Calu3 (cell line): ENCODE measurements around the gene CHMP4A. TPM values are rescaled to one million over a fixed set of nuclear protein-coding genes. Genes with fewer than 3 reads are reported as not detected.
"Not testable (repeated sequence)": the region's sequence is repeated elsewhere in the genome, so short reads cannot be mapped to it uniquely, and the experiment has no call there.

ENCODE experiments used
- BruUV-seq: library from RNA; stranded (reverse); fragments of 400-500 nt; replicated peaks from 2 replicates; lab custom pipeline; 2021; lab: Mats Ljungman, UMichigan
- CTCF ChIA-PET: fragments of 300-600 bp; sonication (Branson Sonifier 250); formaldehyde crosslinking; loops from one replicate; lab custom pipeline; 2022; ENCODE audit warnings: antibody characterized with exemption; lab: Charles Lee
- DNase-seq: peaks from one replicate; pipeline ENCODE4 v3.0.0; 2022
- H3K27ac Mint-ChIP-seq: one replicate; pipeline ENCODE4 v1.8.0; 2022; ENCODE audit warnings: mixed read lengths; ENCODE audit not compliant: unreplicated experiment
- H3K27me3 Mint-ChIP-seq: one replicate; pipeline ENCODE4 v1.8.0; 2022; ENCODE audit warnings: mixed read lengths; ENCODE audit not compliant: unreplicated experiment
- H3K36me3 Mint-ChIP-seq: one replicate; pipeline ENCODE4 v1.8.0; 2022; ENCODE audit warnings: mild to moderate bottlenecking, moderate library complexity, mixed read lengths; ENCODE audit not compliant: insufficient read depth, unreplicated experiment
- H3K4me1 Mint-ChIP-seq: one replicate; pipeline ENCODE4 v1.8.0; 2022; ENCODE audit warnings: mild to moderate bottlenecking, low read depth, mixed read lengths; ENCODE audit not compliant: unreplicated experiment
- H3K4me3 Mint-ChIP-seq: one replicate; pipeline ENCODE4 v1.8.0; 2022; ENCODE audit warnings: mild to moderate bottlenecking, low read depth, moderate library complexity, mixed read lengths; ENCODE audit not compliant: unreplicated experiment
- H3K9me3 Mint-ChIP-seq: one replicate; pipeline ENCODE4 v1.8.0; 2022; ENCODE audit warnings: low read depth, mixed read lengths; ENCODE audit not compliant: unreplicated experiment
- intact Hi-C: fragments of 100-400 bp; cut with micrococcal nuclease; formaldehyde crosslinking; loops from one replicate; pipeline ENCODE4 v1.10.0; 2022; ENCODE audit not compliant: unreplicated experiment
- total RNA-seq: library from RNA; stranded (reverse); gene quantifications from 2 replicates; pipeline ENCODE4 v1.2.3, GENCODE V29; 2022
- TF ChIP-seq, protein P1 (sequence below): fragments of 200-600 bp; IDR thresholded peaks from one replicate; pipeline ENCODE4 v1.8.0; 2022; ENCODE audit warnings: antibody characterized with exemption; ENCODE audit not compliant: unreplicated experiment

CHMP4A gene
- total RNA-seq, 1 experiment from 2014 or later, result 53.2 TPM

DNA sequence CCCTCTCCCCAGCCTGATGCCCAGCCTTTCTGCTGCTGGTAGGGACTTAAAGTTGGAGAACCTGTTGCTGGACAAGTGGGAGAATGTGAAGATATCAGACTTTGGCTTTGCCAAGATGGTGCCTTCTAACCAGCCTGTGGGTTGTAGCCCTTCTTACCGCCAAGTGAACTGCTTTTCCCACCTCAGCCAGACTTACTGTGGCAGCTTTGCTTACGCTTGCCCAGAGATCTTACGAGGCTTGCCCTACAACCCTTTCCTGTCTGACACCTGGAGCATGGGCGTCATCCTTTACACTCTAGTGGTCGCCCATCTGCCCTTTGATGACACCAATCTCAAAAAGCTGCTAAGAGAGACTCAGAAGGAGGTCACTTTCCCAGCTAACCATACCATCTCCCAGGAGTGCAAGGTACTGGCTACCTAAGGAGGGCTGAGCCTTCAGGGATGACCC, 6.2 kb downstream of the CHMP4A start:
- H3K36me3 Mint-ChIP-seq, result peaks cover 62% of the 10 kb centered on the region

DNA sequence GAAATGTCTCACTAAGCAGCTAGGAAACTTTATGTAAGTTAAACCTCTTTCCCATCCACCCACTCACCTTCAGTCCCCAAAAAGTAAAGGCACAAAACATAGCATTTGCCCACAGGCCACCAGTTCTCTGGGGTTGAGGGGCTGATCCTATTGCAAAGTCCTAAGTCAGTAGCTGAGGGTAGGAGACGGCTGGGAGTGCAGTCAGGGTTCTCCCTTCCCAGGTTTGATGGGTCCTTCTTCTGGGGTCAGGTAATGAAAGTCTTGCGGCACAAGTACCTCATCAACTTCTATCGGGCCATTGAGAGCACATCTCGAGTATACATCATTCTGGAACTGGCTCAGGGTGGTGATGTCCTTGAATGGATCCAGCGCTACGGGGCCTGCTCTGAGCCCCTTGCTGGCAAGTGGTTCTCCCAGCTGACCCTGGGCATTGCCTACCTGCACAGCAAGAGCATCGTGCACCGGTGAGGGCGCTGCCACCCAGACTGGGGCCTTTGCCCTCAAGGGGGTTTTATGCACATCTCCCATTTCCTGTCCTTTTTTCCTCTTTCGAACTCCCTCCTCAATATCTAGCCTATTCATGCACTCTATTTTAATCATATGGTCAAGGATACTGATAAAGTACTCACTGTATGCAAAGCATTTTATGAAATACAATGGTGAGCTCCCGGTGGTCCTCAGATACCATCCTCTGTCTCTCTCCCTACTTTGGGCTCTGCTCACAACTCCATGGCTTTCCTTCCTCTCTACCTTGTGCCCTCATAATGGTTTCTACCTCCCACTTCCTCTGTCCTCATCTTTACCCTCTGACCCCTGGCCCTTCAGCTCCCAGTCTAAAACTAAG, 6.8 kb downstream of the CHMP4A start:
- Mint-ChIP-seq H3K4me1 (no peaks in the 10 kb centered on the region), H3K27me3 (no peaks in the 10 kb centered on the region), H3K4me3 (no peak overlapping the region), H3K27ac (no peak overlapping the region), H3K36me3 (peaks cover 63% of the 10 kb centered on the region), H3K9me3 (peaks cover 5% of the 10 kb centered on the region)
- TF ChIP-seq, protein P1, sequence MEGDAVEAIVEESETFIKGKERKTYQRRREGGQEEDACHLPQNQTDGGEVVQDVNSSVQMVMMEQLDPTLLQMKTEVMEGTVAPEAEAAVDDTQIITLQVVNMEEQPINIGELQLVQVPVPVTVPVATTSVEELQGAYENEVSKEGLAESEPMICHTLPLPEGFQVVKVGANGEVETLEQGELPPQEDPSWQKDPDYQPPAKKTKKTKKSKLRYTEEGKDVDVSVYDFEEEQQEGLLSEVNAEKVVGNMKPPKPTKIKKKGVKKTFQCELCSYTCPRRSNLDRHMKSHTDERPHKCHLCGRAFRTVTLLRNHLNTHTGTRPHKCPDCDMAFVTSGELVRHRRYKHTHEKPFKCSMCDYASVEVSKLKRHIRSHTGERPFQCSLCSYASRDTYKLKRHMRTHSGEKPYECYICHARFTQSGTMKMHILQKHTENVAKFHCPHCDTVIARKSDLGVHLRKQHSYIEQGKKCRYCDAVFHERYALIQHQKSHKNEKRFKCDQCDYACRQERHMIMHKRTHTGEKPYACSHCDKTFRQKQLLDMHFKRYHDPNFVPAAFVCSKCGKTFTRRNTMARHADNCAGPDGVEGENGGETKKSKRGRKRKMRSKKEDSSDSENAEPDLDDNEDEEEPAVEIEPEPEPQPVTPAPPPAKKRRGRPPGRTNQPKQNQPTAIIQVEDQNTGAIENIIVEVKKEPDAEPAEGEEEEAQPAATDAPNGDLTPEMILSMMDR, result no peak
- intact Hi-C loops, result no loop called here
- BruUV-seq, result no TSS peak
- CTCF ChIA-PET, result no interaction called here
- no peak for DNase-seq

More for the DNA sequence above, 6.2 kb downstream of the CHMP4A start:
- Mint-ChIP-seq H3K27ac (no peak overlapping the region), H3K9me3 (peaks cover 5% of the 10 kb centered on the region), H3K4me1 (no peaks in the 10 kb centered on the region), H3K27me3 (no peaks in the 10 kb centered on the region), H3K4me3 (no peak overlapping the region)
- CTCF ChIA-PET, result no interaction called here
- TF ChIP-seq, protein P1, result no peak
- intact Hi-C loops, result no loop called here
- BruUV-seq, result no TSS peak
- no peak for DNase-seq

DNA sequence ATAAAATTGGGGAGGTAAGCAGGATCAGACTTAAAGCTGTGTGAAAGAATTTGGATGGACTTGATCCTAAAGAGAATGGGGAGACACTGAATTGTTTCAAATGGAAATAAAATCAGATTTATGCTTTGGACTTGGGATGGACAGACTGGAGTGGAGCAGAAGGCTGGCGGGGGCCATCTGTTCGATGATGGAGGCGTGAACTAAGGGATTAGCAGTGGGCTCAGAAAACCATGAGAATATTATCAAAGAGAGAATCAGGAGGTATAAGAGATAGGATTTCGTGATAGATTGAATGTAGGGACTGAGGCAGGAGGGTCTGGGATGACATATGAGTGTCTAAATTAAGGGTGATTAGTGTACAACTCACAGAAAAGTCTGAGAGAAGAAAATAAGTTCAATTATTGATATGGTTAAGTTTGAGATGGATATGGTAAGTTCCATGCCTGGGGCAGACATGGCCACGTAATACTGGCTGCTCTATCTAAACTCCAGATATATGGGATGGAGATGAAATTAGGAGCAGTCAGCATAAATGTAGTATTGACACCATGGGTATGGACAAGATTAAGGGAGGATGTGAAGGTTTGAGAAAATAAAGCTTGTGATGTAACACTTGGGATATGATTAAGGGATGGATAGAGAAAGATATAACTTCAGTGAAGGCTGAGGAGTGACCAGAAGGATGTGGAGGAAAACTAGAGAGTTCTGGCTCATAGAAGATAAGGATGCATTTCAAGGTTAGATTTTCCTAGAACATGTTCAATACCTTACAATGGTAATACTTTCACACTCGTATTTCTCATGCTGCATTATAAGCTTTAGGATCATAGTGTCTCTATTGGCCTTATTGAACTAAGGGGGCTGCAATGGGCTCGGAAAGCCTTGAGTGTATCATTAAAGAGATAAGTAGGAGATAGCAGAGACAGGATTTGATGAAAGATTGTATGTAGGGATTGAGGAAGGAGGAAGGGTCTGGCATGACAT, 8.8 kb downstream of the CHMP4A start:
- Mint-ChIP-seq H3K9me3 (peaks cover 5% of the 10 kb centered on the region), H3K27me3 (no peaks in the 10 kb centered on the region), H3K4me3 (no peak overlapping the region), H3K36me3 (peaks cover 66% of the 10 kb centered on the region), H3K4me1 (no peaks in the 10 kb centered on the region), H3K27ac (no peak overlapping the region)
- intact Hi-C loops, result no loop called here
- no TSS peak for BruUV-seq
- TF ChIP-seq, protein P1, result no peak
- CTCF ChIA-PET, result no interaction called here
- no peak for DNase-seq

DNA sequence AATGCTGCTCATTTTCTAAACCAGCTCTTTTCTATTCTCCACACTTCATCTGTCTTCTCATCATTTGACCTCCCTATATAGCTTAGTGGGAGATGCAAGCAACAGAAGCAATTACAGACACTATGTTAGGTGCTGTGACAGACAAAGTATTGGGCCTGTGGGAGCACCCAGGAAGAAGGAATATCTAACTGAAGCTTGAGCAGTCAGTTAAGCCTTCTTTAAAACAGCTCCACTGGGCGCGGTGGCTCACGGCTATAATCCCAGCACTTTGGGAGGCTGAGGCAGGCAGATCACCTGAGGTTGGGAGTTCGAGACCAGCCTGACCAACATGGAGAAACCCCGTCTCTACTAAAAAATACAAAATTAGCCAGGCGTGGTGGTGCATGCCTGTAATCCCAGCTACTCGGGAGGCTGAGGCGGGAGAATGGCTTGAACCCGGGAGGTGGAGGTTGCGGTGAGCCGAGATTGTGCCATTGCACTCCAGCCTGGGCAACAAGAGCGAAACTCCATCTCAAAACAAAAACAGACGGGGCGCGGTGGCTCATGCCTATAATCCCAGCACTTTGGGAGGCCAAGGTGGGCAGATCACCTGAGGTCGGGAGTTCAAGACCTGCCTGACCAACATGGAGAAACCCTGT, 9.9 kb downstream of the CHMP4A start:
- peaks cover 68% of the 10 kb centered on the region for H3K36me3 Mint-ChIP-seq
- H3K4me3 Mint-ChIP-seq, CTCF ChIA-PET: not testable (repeated sequence)

DNA sequence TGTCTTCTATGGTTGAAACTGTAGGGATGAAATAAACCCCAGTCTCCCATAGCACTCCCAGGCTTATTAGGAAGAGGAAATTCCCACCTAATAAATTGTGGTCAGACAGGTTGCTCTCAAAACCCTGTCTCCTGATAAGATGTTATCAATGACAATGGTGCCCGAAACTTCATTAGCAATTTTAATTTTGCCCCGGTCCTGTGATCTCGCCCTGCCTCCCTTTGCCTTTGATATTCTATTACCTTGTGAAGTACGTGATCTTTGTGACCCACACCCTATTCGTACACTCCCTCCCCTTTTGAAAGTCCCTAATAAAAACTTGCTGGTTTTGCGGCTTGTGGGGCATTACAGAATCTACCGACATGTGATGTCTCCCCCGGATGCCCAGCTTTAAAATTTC, 10.8 kb downstream of the CHMP4A start:
- H3K36me3 Mint-ChIP-seq, result peaks cover 63% of the 10 kb centered on the region
- CTCF ChIA-PET, H3K27ac Mint-ChIP-seq: not testable (repeated sequence)

More for the DNA sequence above, 9.9 kb downstream of the CHMP4A start:
- DNase-seq, H3K4me1 Mint-ChIP-seq, H3K27me3 Mint-ChIP-seq, BruUV-seq, intact Hi-C loops, H3K9me3 Mint-ChIP-seq, H3K27ac Mint-ChIP-seq: not testable (repeated sequence)

More for the DNA sequence above, 10.8 kb downstream of the CHMP4A start:
- H3K9me3 Mint-ChIP-seq, BruUV-seq, H3K27me3 Mint-ChIP-seq, H3K4me3 Mint-ChIP-seq, intact Hi-C loops, DNase-seq, H3K4me1 Mint-ChIP-seq: not testable (repeated sequence)
